ENCODE measurements around the gene EI24. TPM values are rescaled to one million over a fixed set of nuclear protein-coding genes. Genes with fewer than 3 reads are reported as not detected.

The EI24 gene
- total RNA-seq, 2 experiments from 2014 or later = 45.8 to 46.2 TPM

Other genes with a start within 250 kb of the EI24 start
- gene FEZ1, start 73.2 kb upstream of the EI24 start, total RNA-seq = 1 to 10 TPM in 1 of 2 experiments, under 1 TPM in 1; 0.92 to 1.2 TPM
- gene STT3A, start 23.4 kb downstream of the EI24 start, total RNA-seq = 100 to 1,000 TPM; 103 to 114 TPM
- 100 to 1,000 TPM; 102 to 106 TPM for gene CHEK1, start 55.7 kb downstream of the EI24 start, total RNA-seq
- not detected for gene ACRV1, start 111.4 kb downstream of the EI24 start, total RNA-seq
- not detected for gene PATE1, start 176.8 kb downstream of the EI24 start, total RNA-seq
- gene PATE2, start 209.4 kb downstream of the EI24 start, total RNA-seq = not detected
- not detected for gene PATE3, start 218.7 kb downstream of the EI24 start, total RNA-seq